Trophoblast cell (in vitro differentiated cells and primary cell): Measurements from ENCODE around the gene ADAMTS18.

Experiments
- DNase-seq, 2 donors: peaks; one replicate each; pipeline ENCODE4 v3.0.0-alpha.2; 2016
- H2AFZ ChIP-seq: 2 replicates; pipeline ENCODE4 v1.6.1; 2013; ENCODE audit warnings: low read length, moderate library complexity, mild to moderate bottlenecking; ENCODE audit not compliant: insufficient read depth, poor library complexity
- H2AK5ac ChIP-seq: 2 replicates; pipeline ENCODE4 v1.6.1; 2013; ENCODE audit warnings: mild to moderate bottlenecking, low read length
- H2BK120ac ChIP-seq: 2 replicates; pipeline ENCODE4 v1.6.1; 2013; ENCODE audit warnings: low read length, mild to moderate bottlenecking, moderate library complexity; ENCODE audit not compliant: insufficient read depth, poor library complexity
- H2BK12ac ChIP-seq: 2 replicates; pipeline ENCODE4 v1.6.1; 2013; ENCODE audit warnings: mild to moderate bottlenecking, low read length, moderate library complexity
- H2BK5ac ChIP-seq: 2 replicates; pipeline ENCODE4 v1.6.1; 2013; ENCODE audit warnings: low read length, low read depth, moderate library complexity, mild to moderate bottlenecking; ENCODE audit not compliant: poor library complexity
- H3K14ac ChIP-seq: 2 replicates; pipeline ENCODE4 v1.6.1; 2013; ENCODE audit warnings: mild to moderate bottlenecking, low read length
- H3K18ac ChIP-seq: 2 replicates; pipeline ENCODE4 v1.6.1; 2013; ENCODE audit warnings: mild to moderate bottlenecking, low read length
- H3K23ac ChIP-seq: 2 replicates; pipeline ENCODE4 v1.6.1; 2013; ENCODE audit warnings: low read length
- H3K27ac ChIP-seq: 2 replicates; pipeline ENCODE4 v1.5.1; 2013; ENCODE audit warnings: low read depth, mild to moderate bottlenecking, inconsistent platforms, low read length, moderate library complexity
- H3K27me3 ChIP-seq: 2 replicates; pipeline ENCODE4 v1.6.1; 2013; ENCODE audit warnings: inconsistent platforms, mild to moderate bottlenecking, low read length, moderate library complexity; ENCODE audit not compliant: insufficient read depth
- H3K36me3 ChIP-seq, 2 experiments: 1 replicate in 1 of 2; 2 replicates in 1 of 2; pipeline ENCODE4 v1.6.1; 2013; ENCODE audit warnings: low read length in 2 of 2, mild to moderate bottlenecking in 2 of 2, moderate library complexity in 1 of 2; ENCODE audit not compliant: insufficient read depth in 2 of 2, control insufficient read depth in 1 of 2
- H3K4ac ChIP-seq: 2 replicates; pipeline ENCODE4 v1.6.1; 2013; ENCODE audit warnings: low read depth, mild to moderate bottlenecking, low read length, moderate library complexity
- H3K4me1 ChIP-seq, 2 experiments: 1 replicate in 1 of 2; 2 replicates in 1 of 2; pipeline ENCODE4 v1.6.1; 2013; ENCODE audit warnings: low read length in 2 of 2, mild to moderate bottlenecking in 2 of 2, moderate library complexity in 1 of 2; ENCODE audit not compliant: insufficient read depth in 2 of 2, control insufficient read depth in 1 of 2
- H3K4me2 ChIP-seq: 2 replicates; pipeline ENCODE4 v1.6.1; 2013; ENCODE audit warnings: inconsistent platforms, mild to moderate bottlenecking, low read length, moderate library complexity
- H3K4me3 ChIP-seq: 2 replicates; pipeline ENCODE4 v1.5.1; 2013; ENCODE audit warnings: mild to moderate bottlenecking, low read depth, low read length, inconsistent platforms
- H3K79me1 ChIP-seq: one replicate; pipeline ENCODE4 v1.6.1; 2013; ENCODE audit warnings: low read length
- H3K79me2 ChIP-seq: 2 replicates; pipeline ENCODE4 v1.6.1; 2013; ENCODE audit warnings: low read length, mild to moderate bottlenecking; ENCODE audit not compliant: control insufficient read depth, insufficient read depth, poor library complexity
- H3K9ac ChIP-seq: 2 replicates; pipeline ENCODE4 v1.6.1; 2013; ENCODE audit warnings: mild to moderate bottlenecking, low read length
- H3K9me3 ChIP-seq: 2 replicates; pipeline ENCODE4 v1.6.1; 2013; ENCODE audit warnings: low read depth, mild to moderate bottlenecking, control low read depth, inconsistent platforms, low read length; ENCODE audit not compliant: insufficient read depth
- H4K12ac ChIP-seq: 2 replicates; pipeline ENCODE4 v1.6.1; 2013; ENCODE audit warnings: low read depth, mild to moderate bottlenecking, low read length, moderate library complexity
- H4K8ac ChIP-seq: 2 replicates; pipeline ENCODE4 v1.6.1; 2013; ENCODE audit warnings: low read depth, mild to moderate bottlenecking, low read length, moderate library complexity
- H4K91ac ChIP-seq: one replicate; pipeline ENCODE4 v1.6.1; 2013; ENCODE audit warnings: low read depth, mild to moderate bottlenecking, low read length, moderate library complexity
- WGBS: extraction: QIAGEN DNeasy Blood & Tissue Kit; methylation state at CpG from one replicate; pipeline ENCODE4 v1.1.7; 2013; ENCODE audit warnings: missing lambda C conversion rate; ENCODE audit not compliant: insufficient read length, insufficient coverage; ENCODE audit errors: extremely low coverage; 5-methylcytosine and 5-hydroxymethylcytosine counted together

The ADAMTS18 gene

DNA sequence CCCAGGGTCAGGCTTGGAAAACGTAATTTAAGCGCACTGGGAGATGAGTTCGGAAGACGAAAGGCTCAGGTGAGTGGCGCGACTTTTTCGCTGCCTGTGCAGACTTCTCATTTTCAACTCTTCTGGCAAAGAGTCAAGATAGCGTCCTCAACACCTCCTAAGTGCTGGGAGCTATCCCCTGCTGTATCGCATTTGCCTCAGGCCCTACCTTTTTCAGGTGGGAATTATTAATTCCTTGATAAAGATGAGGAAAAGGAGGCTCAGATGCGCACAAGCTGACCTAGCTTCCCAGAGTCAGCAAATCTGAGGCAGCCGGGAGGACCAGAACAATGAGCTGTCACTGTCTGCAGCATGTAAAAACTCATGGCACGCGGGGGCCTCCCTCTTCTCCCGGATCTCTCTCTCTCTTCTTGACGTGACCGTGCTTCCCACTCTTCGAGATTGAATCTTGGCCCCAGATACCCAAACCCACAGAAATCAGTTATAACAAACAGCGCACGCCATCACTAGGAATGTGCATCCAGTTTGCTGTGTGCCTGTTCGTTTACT is 512 bp upstream of the ADAMTS18 start:
- peak overlapping the region; percentile 28 for H4K91ac ChIP-seq
- H3K27me3 ChIP-seq: no peaks in the 10 kb centered on the region
- H3K4me3 ChIP-seq: peak overlapping the region; percentile 96
- peak overlapping the region; percentile 25 for H2BK120ac ChIP-seq
- peak overlapping the region; percentile 37 for H4K8ac ChIP-seq
- H3K9me3 ChIP-seq: no peaks in the 10 kb centered on the region
- peak overlapping the region; percentile 89 for H3K4me2 ChIP-seq
- WGBS: no CpG with 5 or more reads among the region's 20 CpGs
- peak overlapping the region; percentile 2 for H4K12ac ChIP-seq
- peak overlapping the region; percentile 52 for H2BK5ac ChIP-seq
- no peak overlapping the region for H3K4ac ChIP-seq
- peak overlapping the region; percentile 91 for H3K27ac ChIP-seq
- peak overlapping the region; percentile 60 for H3K9ac ChIP-seq
- H3K18ac ChIP-seq: peak overlapping the region; percentile 51
- H3K79me2 ChIP-seq: peaks cover 13% of the 10 kb centered on the region
- H3K14ac ChIP-seq: peak overlapping the region; percentile 52
- no peak overlapping the region for H2AFZ ChIP-seq
- peaks cover 6 to 7% of the 10 kb centered on the region in 2 experiments for H3K36me3 ChIP-seq
- H3K4me1 ChIP-seq: peaks cover 13 to 21% of the 10 kb centered on the region in 2 experiments
- DNase-seq: no peak
- no peak overlapping the region for H2BK12ac ChIP-seq
- no peak overlapping the region for H2AK5ac ChIP-seq
- peaks cover 26% of the 10 kb centered on the region for H3K79me1 ChIP-seq
- H3K23ac ChIP-seq: no peak overlapping the region

DNA sequence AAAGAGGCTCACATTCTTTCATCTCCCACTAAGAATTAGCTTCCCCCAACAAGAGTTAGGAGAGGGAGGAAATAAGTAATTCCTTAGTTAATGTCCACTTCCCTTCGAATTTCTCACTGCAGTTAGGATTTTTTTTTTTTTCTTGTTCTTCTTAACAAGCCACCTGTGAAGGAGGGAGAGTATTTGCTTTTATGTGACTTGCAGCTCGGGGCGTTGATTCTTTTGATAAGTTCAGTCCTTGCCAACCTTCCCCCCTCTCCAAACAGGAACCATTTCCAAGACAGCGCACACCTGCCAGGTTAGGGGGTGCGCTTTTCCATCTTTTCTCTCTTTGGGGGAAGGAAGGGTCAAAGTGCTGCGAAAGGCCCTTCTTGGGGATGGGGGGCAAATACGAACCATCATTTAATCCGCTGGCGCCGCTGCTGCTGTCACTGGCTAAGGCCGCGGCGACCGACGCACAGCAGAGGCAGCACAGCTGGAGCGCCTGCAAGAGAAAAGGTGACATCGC is 758 bp downstream of the ADAMTS18 start:
- H3K79me2 ChIP-seq: peaks cover 14% of the 10 kb centered on the region
- no peak overlapping the region for H2AFZ ChIP-seq
- H2BK120ac ChIP-seq: peak overlapping the region; percentile 82
- H3K4me3 ChIP-seq: peak overlapping the region; percentile 96
- H3K18ac ChIP-seq: peak overlapping the region; percentile 92
- H3K4me2 ChIP-seq: peak overlapping the region; percentile 89
- H2AK5ac ChIP-seq: peak overlapping the region; percentile 27
- H3K27ac ChIP-seq: peak overlapping the region; percentile 91
- WGBS: no CpG with 5 or more reads among the region's 17 CpGs
- H4K8ac ChIP-seq: peak overlapping the region; percentile 62
- H3K9ac ChIP-seq: peak overlapping the region; percentile 89
- H3K27me3 ChIP-seq: no peaks in the 10 kb centered on the region
- H3K4ac ChIP-seq: peak overlapping the region; percentile 74
- H2BK5ac ChIP-seq: peak overlapping the region; percentile 87
- peak overlapping the region; percentile 48 for H4K12ac ChIP-seq
- peaks cover 13 to 18% of the 10 kb centered on the region in 2 experiments for H3K4me1 ChIP-seq
- H3K9me3 ChIP-seq: no peaks in the 10 kb centered on the region
- peak overlapping the region; percentile 92 for H4K91ac ChIP-seq
- H3K23ac ChIP-seq: no peak overlapping the region
- no peak for DNase-seq
- no peak overlapping the region for H2BK12ac ChIP-seq
- peak overlapping the region; percentile 88 for H3K14ac ChIP-seq
- H3K79me1 ChIP-seq: peaks cover 26% of the 10 kb centered on the region
- peaks cover 6 to 9% of the 10 kb centered on the region in 2 experiments for H3K36me3 ChIP-seq

DNA sequence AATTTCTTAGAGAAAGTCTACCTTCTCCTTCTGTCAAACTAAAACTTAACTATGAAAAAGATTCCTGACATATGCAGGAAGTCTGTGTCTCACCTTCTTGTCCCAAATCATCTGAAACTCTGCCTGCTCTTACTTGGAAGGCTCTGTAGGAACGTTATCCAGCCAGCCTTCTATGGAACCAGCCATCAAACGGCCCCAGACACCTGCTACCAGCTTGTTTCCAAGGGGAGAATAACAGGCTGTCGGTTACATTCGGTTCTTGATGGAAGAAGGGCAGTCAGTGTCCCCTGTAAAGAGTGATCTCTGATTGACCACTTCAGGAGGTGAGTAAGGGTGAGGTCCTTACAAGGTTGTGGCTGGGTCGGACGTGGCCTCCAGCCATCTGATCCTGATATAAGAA is 1.7 kb downstream of the ADAMTS18 start:
- Histone ChIP-seq H2BK5ac (no peak overlapping the region), H3K79me1 (peaks cover 26% of the 10 kb centered on the region), H4K91ac (no peak overlapping the region), H2BK120ac (no peak overlapping the region), H4K12ac (no peak overlapping the region), H3K4me1 (peaks cover 13 to 18% of the 10 kb centered on the region in 2 experiments), H3K23ac (peak overlapping the region; percentile 28), H3K27ac (no peak overlapping the region), H3K9me3 (no peaks in the 10 kb centered on the region), H3K18ac (no peak overlapping the region), H3K27me3 (no peaks in the 10 kb centered on the region), H3K4me3 (peak overlapping the region; percentile 63), H2BK12ac (no peak overlapping the region), H2AFZ (no peak overlapping the region), H3K4ac (peak overlapping the region; percentile 91), H4K8ac (no peak overlapping the region), H3K36me3 (peaks cover 6 to 9% of the 10 kb centered on the region in 2 experiments), H3K14ac (peak overlapping the region; percentile 28), H3K79me2 (peaks cover 14% of the 10 kb centered on the region), H2AK5ac (no peak overlapping the region), H3K4me2 (peak overlapping the region; percentile 89), H3K9ac (no peak overlapping the region)
- WGBS: no CpG with 5 or more reads among the region's 6 CpGs
- DNase-seq: no peak

DNA sequence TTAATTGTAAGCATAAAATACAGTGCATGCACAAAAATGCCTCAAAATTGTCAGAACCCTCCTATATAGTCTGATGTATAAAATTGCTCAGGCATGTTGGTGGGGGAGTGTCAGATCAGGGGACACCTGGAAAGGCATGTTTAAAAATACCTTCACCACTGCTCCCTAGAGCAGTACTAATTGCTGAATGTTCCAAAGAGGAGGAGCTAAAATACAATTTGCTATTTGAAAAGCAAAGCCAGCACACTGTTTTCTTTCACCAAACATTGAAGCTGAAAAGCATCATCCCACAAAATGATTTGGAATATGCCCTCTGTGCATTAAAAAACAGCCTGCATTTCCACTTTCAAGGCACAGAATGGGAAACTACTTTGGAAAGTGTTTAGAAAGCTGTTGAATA is 2.6 kb downstream of the ADAMTS18 start:
- no peak overlapping the region for H4K12ac ChIP-seq
- no peaks in the 10 kb centered on the region for H3K9me3 ChIP-seq
- no peak overlapping the region for H2BK5ac ChIP-seq
- H2AFZ ChIP-seq: no peak overlapping the region
- H2BK12ac ChIP-seq: no peak overlapping the region
- peaks cover 16% of the 10 kb centered on the region for H3K79me2 ChIP-seq
- no peak overlapping the region for H2BK120ac ChIP-seq
- peaks cover 13 to 18% of the 10 kb centered on the region in 2 experiments for H3K4me1 ChIP-seq
- no peak overlapping the region for H3K4me3 ChIP-seq
- H3K4ac ChIP-seq: no peak overlapping the region
- H3K9ac ChIP-seq: no peak overlapping the region
- H4K8ac ChIP-seq: no peak overlapping the region
- H3K14ac ChIP-seq: no peak overlapping the region
- H3K79me1 ChIP-seq: peaks cover 26% of the 10 kb centered on the region
- H3K18ac ChIP-seq: no peak overlapping the region
- H3K36me3 ChIP-seq: peaks cover 6 to 10% of the 10 kb centered on the region in 2 experiments
- H4K91ac ChIP-seq: no peak overlapping the region
- H2AK5ac ChIP-seq: no peak overlapping the region
- H3K27ac ChIP-seq: no peak overlapping the region
- H3K4me2 ChIP-seq: peak overlapping the region; percentile 60
- no peaks in the 10 kb centered on the region for H3K27me3 ChIP-seq
- H3K23ac ChIP-seq: no peak overlapping the region
- no peak for DNase-seq
